Keratinocyte (primary cell): ENCODE results near the gene CCDC54. TPM values are rescaled to one million over a fixed set of nuclear protein-coding genes. Genes with fewer than 3 reads are reported as not detected.

Source experiments
- DNase-seq: peaks from one replicate; pipeline ENCODE4 v3.0.0-alpha.2; 2011; ENCODE audit warnings: low read depth, missing footprints, low spot score
- FAIRE-seq: peaks from 2 replicates; lab custom pipeline; 2011; peaks lifted over from hg19 to GRCh38; lab: Jason Lieb, UNC
- H2AFZ ChIP-seq: 2 replicates; pipeline ENCODE4 v1.6.0; 2012; ENCODE audit warnings: low read length, control low read depth, inconsistent platforms; ENCODE audit not compliant: control insufficient read depth
- H3K27ac ChIP-seq: 2 replicates; pipeline ENCODE4 v1.5.1; 2011; ENCODE audit warnings: low read length; ENCODE audit not compliant: control insufficient read depth, insufficient read depth
- H3K27me3 ChIP-seq: 3 replicates; pipeline ENCODE4 v1.6.0; 2011; ENCODE audit warnings: low read length; ENCODE audit not compliant: control insufficient read depth, insufficient read depth; ENCODE audit errors: extremely low read depth
- H3K36me3 ChIP-seq, 2 experiments: 2 replicates in 1 of 2; 3 replicates in 1 of 2; pipeline ENCODE4 v1.5.1; 2011; ENCODE audit warnings: low read length in 2 of 2, mild to moderate bottlenecking in 1 of 2; ENCODE audit not compliant: control insufficient read depth in 2 of 2, insufficient read depth in 2 of 2; ENCODE audit errors: extremely low read depth in 1 of 2
- H3K4me1 ChIP-seq: 3 replicates; pipeline ENCODE4 v1.5.1; 2011; ENCODE audit warnings: low read length; ENCODE audit not compliant: control insufficient read depth, insufficient read depth; ENCODE audit errors: extremely low read depth
- H3K4me2 ChIP-seq: 3 replicates; pipeline ENCODE4 v1.6.0; 2011; ENCODE audit warnings: low read depth, low read length; ENCODE audit not compliant: control insufficient read depth, insufficient read depth; ENCODE audit errors: extremely low read depth
- H3K4me3 ChIP-seq, 3 experiments: fragments of 200-600 bp in 1 of 3; sonication (generic) in 1 of 3; 2 replicates in 2 of 3; 3 replicates in 1 of 3; pipeline ENCODE4 v1.5.1; 2011 to 2016; ENCODE audit warnings: low read length in 3 of 3, mild to moderate bottlenecking in 3 of 3, control low read depth in 2 of 3, inconsistent platforms in 1 of 3, low read depth in 1 of 3, mixed read lengths in 1 of 3, mixed run types in 1 of 3, moderate library complexity in 1 of 3; ENCODE audit not compliant: control insufficient read depth in 2 of 3, insufficient read depth in 2 of 3; ENCODE audit errors: extremely low read depth in 1 of 3
- H3K79me2 ChIP-seq: 2 replicates; pipeline ENCODE4 v1.6.0; 2012; ENCODE audit warnings: low read length; ENCODE audit not compliant: control insufficient read depth, insufficient read depth
- H3K9ac ChIP-seq: 3 replicates; pipeline ENCODE4 v1.6.0; 2011; ENCODE audit warnings: low read length; ENCODE audit not compliant: control insufficient read depth, insufficient read depth; ENCODE audit errors: extremely low read depth
- H3K9me1 ChIP-seq: 3 replicates; pipeline ENCODE4 v1.6.0; 2011; ENCODE audit warnings: low read length; ENCODE audit not compliant: control insufficient read depth, insufficient read depth; ENCODE audit errors: extremely low read depth
- H3K9me3 ChIP-seq: 2 replicates; pipeline ENCODE4 v1.5.1; 2012; ENCODE audit warnings: low read depth, low read length; ENCODE audit not compliant: control insufficient read depth
- H4K20me1 ChIP-seq: 3 replicates; pipeline ENCODE4 v1.6.0; 2011; ENCODE audit warnings: low read length; ENCODE audit not compliant: control insufficient read depth, insufficient read depth; ENCODE audit errors: extremely low read depth
- EZH2 ChIP-seq: IDR thresholded peaks from one replicate; pipeline ENCODE4 v1.6.1; 2012; ENCODE audit warnings: inconsistent platforms, mild to moderate bottlenecking, low read length, moderate library complexity
- dilution Hi-C: fragments of 300-500 bp; cut with MboI; formaldehyde crosslinking; loops from one replicate; pipeline ENCODE4 v1.7.0; 2020; ENCODE audit warnings: low sequenced_read_pairs; ENCODE audit not compliant: extremely low pct_ligation_motif_present
- polyA plus RNA-seq, 5 experiments: library from polyadenylated mRNA; depleted of rRNA in 3 of 5; stranded (reverse) in 3 of 5; stranded (forward) in 1 of 5; unstranded in 1 of 5; fragments of >200 nt; gene quantifications; 1 replicate in 1 of 5; 2 replicates in 3 of 5; 3 replicates in 1 of 5; pipeline versions ENCODE4 v1.2.1 to v1.2.3, GENCODE V29; 2011 to 2012; ENCODE audit warnings: missing spikeins in 2 of 5, low read depth in 1 of 5, low replicate concordance in 1 of 5
- TF ChIP-seq, protein P1 (sequence below), 3 experiments: IDR thresholded peaks in 1 of 3; conservative IDR thresholded peaks in 1 of 3; optimal IDR thresholded peaks in 1 of 3; 2 replicates in 2 of 3; 3 replicates in 1 of 3; pipeline versions ENCODE3 to v1.5.1; 2011; ENCODE audit warnings: low read length in 3 of 3, mild to moderate bottlenecking in 3 of 3, moderate library complexity in 2 of 3, control low read depth in 1 of 3, inconsistent platforms in 1 of 3; ENCODE audit not compliant: insufficient read depth in 2 of 3; ENCODE audit errors: extremely low read depth in 1 of 3

The CCDC54 gene
- polyA plus RNA-seq, 1 donor (not counting 4 experiments of a cell fraction or from before 2014, with no cell fraction given): not detected

DNA sequence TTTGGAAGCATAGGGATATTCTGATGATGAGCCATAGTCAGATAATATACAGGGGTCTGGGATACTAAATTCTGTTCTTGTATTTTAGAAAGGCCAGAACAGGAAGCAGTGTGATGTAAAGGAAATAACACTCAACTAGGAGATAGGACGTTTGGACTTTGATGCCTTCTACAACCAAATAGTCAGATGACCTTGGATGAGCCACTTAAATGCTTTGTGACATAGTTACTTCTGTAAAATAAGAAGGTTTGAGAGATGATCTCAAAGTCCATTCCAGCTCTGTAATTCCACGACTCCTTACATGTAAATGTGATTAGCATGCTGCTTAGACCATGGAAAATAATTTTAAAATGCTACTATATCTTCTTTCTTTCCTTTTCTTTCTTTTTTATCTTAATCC is 29.5 kb upstream of the CCDC54 start:
- Histone ChIP-seq H3K4me1 (no peaks in the 10 kb centered on the region), H4K20me1 (no peaks in the 10 kb centered on the region), H3K27me3 (no peaks in the 10 kb centered on the region), H3K9ac (no peak overlapping the region), H3K9me1 (no peaks in the 10 kb centered on the region), H3K4me2 (no peak overlapping the region), H3K27ac (no peak overlapping the region), H3K9me3 (no peaks in the 10 kb centered on the region), H2AFZ (no peak overlapping the region), H3K36me3 (no peaks in the 10 kb centered on the region), H3K4me3 (no peak overlapping the region), H3K79me2 (no peaks in the 10 kb centered on the region)
- dilution Hi-C loops: no loop called here
- TF ChIP-seq EZH2: no peak
- TF ChIP-seq, protein P1, sequence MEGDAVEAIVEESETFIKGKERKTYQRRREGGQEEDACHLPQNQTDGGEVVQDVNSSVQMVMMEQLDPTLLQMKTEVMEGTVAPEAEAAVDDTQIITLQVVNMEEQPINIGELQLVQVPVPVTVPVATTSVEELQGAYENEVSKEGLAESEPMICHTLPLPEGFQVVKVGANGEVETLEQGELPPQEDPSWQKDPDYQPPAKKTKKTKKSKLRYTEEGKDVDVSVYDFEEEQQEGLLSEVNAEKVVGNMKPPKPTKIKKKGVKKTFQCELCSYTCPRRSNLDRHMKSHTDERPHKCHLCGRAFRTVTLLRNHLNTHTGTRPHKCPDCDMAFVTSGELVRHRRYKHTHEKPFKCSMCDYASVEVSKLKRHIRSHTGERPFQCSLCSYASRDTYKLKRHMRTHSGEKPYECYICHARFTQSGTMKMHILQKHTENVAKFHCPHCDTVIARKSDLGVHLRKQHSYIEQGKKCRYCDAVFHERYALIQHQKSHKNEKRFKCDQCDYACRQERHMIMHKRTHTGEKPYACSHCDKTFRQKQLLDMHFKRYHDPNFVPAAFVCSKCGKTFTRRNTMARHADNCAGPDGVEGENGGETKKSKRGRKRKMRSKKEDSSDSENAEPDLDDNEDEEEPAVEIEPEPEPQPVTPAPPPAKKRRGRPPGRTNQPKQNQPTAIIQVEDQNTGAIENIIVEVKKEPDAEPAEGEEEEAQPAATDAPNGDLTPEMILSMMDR (optimal IDR thresholded peaks at IDR 0.05 in 1 of 3, IDR thresholded peaks at IDR 0.05 in 1 of 3, conservative IDR thresholded peaks at IDR 0.05 in 1 of 3; ENCODE audit: extremely low read depth in 1 of 3, insufficient read depth in 2 of 3, low read length in 3 of 3): no peak
- FAIRE-seq (no peak), DNase-seq (no peak)

DNA sequence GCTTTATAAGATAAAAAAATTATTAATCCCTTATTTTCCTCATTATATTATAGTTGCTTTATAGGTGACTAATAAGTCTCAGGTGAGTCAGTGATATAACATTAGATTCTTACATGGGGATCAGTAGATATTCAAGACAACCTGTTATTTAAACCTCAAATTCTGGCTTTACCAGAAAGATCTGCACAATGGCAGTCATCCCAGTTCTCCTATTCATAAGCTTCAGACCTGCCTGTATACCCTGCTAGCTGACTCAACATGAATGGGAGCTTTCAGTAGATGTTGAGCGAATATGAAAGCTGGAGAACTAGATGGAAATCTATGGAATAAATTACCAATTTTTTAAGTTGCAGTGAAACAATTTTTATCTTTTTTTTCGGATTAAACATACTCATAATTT is 20.5 kb upstream of the CCDC54 start:
- FAIRE-seq (no peak), DNase-seq (no peak)
- H3K36me3 ChIP-seq: no peaks in the 10 kb centered on the region
- H3K4me1 ChIP-seq: no peaks in the 10 kb centered on the region
- H3K27me3 ChIP-seq: no peaks in the 10 kb centered on the region
- dilution Hi-C loops: no loop called here
- H3K27ac ChIP-seq: no peak overlapping the region
- H2AFZ ChIP-seq: no peak overlapping the region
- no peaks in the 10 kb centered on the region for H3K9me1 ChIP-seq
- no peak overlapping the region for H3K4me2 ChIP-seq
- no peaks in the 10 kb centered on the region for H3K9me3 ChIP-seq
- TF ChIP-seq, protein P1 (optimal IDR thresholded peaks at IDR 0.05 in 1 of 3, IDR thresholded peaks at IDR 0.05 in 1 of 3, conservative IDR thresholded peaks at IDR 0.05 in 1 of 3; ENCODE audit: extremely low read depth in 1 of 3, insufficient read depth in 2 of 3, low read length in 3 of 3): no peak
- TF ChIP-seq EZH2: no peak
- H3K79me2 ChIP-seq: no peaks in the 10 kb centered on the region
- H3K9ac ChIP-seq: no peak overlapping the region
- H4K20me1 ChIP-seq: no peaks in the 10 kb centered on the region
- no peak overlapping the region for H3K4me3 ChIP-seq
